ENCODE results near the gene TMCC1.

GRCh38 chr3:129890125-129890524, 3.4 kb downstream of the TMCC1 start:
- TF ChIP-seq CTCF (IDR thresholded peaks at IDR 0.05) (no peak), POLR2A (IDR thresholded peaks at IDR 0.05) (no peak)
